GM21526 (cell line): ENCODE measurements around the gene TPCN1.

Experiments
- ATAC-seq: cut with Tn5 transposase; IDR thresholded peaks from one replicate; pipeline ENCODE4 v1.9.1; 2021; ENCODE audit warnings: moderate library complexity; ENCODE audit not compliant: unreplicated experiment, low FRiP score

Gene TPCN1

DNA sequence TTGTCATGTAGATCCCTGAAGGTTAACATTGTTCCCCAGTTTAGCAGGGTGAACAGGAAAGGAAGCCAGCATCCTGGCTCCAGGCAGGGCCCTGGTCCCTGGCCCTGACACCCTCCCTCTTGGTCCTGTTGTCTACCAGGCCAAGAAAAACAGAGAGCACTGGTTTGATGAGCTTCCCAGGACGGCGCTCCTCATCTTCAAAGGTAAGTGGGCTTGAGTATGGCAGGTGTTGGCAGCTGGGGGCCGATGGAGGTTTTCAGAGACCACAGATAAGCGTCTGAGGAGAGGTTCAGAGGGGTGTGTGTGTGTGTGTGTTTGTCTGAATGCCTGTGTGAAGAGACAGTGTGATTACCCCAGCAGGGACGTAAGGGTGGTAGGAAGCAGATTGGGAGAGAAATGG, 57.4 kb downstream of the TPCN1 start:
- no peak for ATAC-seq

DNA sequence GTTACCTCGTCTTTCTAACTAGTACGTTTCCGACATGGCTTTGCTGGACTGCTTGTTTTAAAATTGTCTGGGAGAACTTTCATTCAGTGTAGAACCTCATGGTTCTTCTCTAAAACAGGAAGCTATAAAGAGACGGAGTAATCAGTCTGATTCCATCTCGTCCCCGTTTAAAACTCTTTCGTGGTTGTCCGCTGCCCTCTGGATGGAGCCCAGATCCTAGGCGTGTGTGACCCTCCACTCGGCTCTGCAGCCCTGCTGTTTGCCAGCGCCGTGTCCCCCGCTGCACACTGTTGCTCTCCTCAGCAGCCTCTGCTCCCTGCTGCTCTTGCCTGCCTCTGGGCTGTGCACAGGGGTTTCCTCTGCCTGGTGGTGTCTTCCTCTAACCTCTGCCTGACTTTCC, 63.5 kb downstream of the TPCN1 start:
- no peak for ATAC-seq

DNA sequence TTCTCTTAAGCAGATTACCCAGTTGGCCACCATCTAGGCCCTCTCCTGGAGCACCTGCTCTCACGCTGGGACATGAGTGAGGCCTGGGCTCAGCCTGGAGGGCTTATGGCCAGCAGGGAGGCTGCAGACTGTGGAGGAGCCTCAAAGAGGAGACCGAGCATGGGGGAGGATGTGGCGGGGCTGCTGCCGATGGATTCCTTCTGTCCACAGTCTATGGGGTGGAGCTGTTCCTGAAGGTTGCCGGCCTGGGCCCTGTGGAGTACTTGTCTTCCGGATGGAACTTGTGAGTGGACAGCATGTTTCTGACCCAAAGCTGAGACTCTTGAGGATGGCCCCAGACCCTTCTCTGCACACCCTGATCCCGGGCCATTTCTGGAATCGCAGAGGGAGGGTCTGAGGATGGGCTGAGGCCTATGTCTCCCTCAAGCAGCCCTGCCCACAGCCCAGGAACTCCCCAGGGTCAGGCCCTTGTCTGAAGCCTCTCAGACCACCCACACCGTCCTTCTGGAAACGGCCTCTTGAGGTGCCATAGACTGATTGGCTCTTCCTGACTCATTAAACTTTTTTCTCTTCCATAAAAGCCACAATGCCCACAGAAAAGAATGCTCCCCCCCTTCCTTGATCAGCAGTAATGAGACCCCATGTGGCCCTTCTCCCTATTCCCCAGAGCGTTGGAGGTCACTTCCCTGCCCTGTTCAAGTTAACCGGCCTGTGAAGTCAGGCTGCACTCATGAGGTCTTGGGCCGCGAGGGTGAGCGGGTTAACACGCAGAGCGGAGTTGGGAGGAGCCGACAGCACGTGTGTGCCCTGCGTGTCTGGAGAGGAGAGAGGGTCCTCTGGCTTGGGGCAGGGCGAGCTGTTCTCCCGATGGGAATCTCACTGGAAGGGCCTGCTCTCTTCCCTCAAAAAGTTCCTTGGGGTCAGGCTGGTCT, 64.7 kb downstream of the TPCN1 start:
- ATAC-seq, result no peak

DNA sequence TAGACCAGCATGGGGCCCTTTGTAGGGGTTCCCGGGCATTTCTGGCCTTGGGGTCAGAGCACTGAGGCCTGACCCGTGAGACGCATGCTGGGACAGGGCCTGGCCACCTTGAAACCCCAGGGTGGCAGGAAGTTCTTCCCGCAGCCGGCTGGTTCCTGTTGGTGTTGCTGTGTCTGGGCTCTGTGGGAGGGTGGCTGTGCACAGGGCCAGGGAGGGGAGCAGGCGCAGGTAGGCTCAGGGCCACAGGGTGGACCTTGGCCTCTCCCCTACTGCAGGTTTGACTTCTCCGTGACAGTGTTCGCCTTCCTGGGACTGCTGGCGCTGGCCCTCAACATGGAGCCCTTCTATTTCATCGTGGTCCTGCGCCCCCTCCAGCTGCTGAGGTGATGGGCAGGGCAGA, 65.4 kb downstream of the TPCN1 start:
- ATAC-seq, result no peak

DNA sequence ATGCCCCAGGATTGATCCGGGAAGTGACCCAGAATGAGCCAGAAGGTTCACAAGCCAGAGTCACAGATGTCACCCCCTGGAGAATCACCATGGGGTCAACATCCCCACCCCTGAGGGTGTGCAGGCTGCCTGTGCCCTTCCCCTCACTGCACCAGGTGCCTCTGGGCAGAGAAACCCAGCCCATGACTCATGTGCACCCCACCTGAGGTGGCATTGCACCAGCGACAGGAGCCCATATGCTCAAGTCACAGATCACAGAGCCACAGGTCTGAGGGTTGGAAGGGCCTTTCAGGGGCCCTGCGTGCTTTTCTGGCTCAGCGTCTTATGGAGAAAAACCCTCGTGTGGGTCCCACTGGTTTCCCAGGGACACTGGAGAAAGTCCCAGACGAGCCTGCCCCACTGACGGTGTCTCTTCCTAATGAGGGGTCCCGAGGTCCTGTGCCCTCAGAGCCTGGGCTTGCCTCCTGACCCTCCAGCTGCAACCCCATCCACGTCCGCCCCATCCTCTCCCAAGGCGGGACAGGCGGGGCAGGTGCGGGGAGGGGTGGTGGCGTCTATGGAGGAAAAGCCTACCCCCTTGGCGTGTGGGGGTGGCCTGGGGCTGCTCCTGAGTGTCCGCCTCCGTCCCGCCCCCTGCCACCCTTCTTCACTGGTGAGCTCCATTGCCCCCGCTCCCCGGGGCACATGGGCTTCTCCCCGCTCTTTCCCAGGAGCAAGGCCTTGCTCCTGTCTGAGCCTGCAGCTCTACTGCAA, 66.1 kb downstream of the TPCN1 start:
- no peak for ATAC-seq

DNA sequence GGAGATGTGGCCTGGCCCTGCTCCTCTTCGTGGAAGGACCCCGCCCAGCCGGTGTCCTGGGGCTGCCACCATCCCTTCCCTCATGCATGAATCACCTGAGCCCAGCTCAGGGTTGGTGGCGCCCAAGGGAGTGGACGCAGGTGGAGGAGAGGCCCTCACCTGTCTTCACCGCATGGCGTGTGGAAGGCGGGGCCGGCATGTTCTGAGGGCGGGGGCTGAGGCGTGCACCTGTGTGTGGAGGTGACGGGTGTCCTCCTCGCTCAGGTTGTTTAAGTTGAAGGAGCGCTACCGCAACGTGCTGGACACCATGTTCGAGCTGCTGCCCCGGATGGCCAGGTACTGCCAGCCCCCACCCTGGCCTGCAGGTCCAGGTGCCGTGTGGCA, 66.6 kb downstream of the TPCN1 start:
- ATAC-seq, result no peak

DNA sequence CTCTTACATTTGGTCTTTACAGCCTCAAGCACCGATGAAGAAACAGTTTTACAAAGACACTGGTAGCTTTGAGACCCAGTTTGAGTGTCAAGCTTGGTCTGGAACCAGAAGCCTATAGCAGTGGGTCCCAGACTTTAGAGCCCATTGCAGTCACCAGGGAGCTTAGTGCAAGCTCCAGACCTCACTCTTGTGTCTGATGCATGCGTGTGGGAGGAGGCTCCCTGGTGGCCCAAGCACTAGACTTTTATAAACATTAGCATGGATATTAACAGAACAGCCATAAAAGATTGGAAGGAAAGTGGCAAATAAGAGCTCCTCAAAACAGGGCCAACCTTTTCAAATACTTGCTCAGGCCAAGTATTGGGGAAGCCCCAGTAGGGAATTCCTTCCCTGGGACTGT, 68.1 kb downstream of the TPCN1 start:
- ATAC-seq, result no peak

DNA sequence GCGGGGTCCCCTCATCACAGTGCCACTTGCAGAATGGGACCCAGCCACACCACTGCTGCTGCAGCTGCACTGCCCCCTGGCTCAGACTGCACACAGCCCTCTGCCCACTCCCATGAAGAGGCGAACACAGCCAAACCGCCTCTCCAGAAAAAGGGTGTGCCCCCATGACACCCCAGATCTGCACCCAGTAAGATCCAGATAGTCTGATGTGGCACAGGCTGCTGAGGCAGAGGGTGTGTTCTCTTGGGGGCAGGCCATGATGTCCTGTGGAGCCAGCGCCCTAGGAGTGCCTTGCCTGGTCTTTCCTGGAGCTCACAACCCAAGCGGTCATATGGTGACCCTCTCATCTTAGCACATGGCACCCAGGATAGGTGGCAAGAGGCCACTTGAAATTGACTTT, 69.2 kb downstream of the TPCN1 start:
- ATAC-seq, result no peak

DNA sequence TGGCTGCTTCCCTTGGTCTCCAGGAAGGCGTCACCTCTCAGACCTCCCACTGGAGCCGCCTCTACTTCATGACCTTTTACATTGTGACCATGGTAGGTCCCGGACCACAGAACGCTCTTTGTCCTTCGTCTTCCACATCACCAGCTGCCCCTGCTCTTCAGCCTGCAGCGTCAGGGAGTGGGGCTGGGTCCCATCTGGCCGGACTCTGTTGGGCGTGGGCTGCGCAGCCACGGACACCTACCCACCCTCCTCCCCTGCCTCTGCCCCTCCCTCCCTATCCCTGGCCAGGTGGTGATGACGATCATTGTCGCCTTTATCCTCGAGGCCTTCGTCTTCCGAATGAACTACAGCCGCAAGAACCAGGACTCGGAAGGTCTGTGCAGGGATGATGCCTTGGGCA, 70.3 kb downstream of the TPCN1 start:
- no peak for ATAC-seq

DNA sequence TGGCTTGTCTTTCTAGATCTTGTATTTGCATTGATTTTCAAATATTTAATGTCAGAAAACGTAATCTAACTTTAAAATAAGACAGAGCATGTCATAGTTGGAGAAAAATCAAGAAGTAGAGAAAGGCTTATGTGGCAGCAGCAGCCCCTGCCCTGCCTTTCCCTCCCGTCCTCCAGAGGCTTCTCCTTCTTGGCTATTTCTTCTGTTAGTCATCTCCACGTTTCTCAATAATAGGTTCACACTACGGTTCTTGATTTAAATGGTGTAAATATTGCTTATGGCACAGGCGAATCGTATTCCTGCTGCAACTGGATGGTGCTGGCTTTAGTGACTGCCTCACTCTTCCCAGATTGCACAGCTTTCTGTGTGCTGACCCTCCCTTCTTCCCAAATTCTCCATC, 70.8 kb downstream of the TPCN1 start:
- no peak for ATAC-seq

DNA sequence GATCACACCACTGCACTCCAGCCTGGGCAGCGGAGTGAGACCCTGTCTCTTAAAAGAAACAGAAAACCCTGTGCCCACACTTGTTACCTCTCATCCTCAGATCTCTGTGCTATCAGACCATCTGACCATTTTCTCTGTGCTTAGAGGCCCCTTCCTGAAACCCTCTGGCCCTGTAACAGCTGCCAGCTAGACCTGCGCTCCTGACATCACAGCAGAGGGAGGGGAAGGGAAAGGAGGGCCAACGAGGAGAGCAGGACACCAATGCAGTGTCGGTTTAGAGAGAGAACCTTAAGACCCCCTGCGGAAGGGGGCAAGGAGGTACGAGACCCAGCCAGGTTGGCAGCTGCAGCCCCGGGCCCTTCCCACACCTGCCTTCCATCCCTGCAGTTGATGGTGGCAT, 71.3 kb downstream of the TPCN1 start:
- no peak for ATAC-seq

DNA sequence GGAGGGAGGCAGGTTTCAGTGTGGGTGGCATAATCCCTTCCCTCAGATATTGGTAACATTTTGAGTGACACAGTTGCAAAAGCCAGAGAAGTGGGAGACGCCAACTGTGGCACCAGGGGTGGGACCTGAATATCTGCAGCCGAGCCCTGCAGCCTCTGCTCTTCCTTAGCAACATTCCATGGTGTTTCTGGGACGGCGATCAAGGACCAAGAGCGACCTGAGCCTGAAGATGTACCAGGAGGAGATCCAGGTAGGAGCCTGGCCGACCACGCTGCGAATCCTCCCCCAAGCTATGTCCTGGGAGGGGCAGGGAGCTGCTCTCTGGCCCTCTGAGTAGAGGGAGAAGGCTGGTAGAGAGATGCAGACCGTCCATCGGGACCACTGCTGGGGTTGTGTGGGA, 71.8 kb downstream of the TPCN1 start:
- ATAC-seq, result no peak

DNA sequence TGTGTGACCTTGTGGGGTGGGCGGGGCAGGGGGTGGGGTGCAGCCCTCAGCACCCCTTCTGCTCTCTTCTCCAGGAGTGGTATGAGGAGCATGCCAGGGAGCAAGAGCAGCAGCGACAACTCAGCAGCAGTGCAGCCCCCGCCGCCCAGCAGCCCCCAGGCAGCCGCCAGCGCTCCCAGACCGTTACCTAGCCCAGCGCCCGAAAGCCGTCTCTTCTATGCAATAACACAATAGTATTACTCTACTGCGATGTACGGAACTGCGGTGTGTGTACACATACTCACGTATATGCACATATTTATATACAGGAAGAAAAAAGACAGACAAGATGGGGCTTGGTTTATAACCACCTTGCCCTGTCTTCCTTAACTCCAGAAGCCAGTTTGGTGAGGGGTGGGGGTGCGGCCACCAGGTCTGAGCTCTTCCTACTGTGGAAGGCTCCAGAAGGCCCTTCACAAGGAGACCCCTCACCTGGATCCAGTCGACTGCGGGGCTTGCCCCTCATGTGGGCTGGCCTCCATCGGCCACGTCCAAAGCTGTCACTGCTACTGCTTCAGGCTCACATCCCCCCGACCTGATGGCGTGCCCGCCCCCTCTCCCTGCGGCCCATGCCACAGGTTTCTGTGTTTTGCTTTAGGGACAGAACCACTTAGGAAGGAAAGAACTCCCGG, 74.8 kb downstream of the TPCN1 start:
- ATAC-seq, result no peak

DNA sequence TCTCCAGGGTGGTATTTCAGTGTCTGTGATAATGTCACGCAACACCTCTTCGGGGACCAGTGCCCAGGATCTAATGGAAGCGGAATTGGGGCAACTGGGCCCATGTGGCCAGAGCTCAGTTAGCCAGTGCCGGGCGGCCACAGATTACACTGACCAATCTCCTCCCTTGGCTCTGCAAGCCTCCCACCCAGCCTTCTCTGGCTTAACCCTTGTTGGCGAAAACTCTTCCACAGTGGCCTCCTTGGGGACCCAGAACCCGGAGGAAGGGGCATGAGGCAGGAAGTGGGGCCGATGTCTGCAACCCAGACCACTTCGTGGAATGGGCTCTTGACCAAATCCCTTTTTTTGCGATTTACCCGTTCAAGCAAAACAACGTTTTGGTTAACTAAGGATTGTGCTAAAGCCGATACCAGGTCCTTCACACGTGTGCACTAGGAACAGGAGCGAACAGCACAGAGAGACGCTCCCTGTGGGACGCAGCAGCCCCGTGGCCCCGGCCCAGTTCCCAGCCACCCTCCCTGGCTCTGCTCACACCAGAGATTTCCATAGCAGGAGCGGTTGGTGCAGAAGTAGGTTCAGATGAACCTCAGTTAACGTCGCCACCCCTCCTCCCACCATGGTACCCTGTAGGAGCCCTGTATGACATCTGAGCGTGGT, 75.4 kb downstream of the TPCN1 start:
- ATAC-seq, result no peak

DNA sequence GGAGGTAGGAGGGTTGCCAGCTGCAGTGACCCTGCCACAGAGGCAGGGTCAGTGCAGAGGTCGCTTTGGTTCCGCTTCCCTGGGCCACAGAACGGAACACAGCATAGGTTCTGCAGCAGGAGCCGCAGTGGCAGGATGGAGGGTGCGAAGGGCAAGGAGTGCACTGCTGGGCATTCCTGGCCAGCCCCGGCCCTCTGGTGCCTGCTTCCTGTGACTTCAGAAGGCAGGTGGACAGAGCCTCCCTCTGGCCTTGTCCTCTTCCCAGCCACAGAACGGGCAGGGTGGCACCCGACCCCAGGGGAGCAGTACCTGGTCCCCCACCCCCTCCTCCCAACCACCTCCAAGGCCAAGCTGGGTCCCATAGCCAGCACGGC, 75.9 kb downstream of the TPCN1 start:
- no peak for ATAC-seq

DNA sequence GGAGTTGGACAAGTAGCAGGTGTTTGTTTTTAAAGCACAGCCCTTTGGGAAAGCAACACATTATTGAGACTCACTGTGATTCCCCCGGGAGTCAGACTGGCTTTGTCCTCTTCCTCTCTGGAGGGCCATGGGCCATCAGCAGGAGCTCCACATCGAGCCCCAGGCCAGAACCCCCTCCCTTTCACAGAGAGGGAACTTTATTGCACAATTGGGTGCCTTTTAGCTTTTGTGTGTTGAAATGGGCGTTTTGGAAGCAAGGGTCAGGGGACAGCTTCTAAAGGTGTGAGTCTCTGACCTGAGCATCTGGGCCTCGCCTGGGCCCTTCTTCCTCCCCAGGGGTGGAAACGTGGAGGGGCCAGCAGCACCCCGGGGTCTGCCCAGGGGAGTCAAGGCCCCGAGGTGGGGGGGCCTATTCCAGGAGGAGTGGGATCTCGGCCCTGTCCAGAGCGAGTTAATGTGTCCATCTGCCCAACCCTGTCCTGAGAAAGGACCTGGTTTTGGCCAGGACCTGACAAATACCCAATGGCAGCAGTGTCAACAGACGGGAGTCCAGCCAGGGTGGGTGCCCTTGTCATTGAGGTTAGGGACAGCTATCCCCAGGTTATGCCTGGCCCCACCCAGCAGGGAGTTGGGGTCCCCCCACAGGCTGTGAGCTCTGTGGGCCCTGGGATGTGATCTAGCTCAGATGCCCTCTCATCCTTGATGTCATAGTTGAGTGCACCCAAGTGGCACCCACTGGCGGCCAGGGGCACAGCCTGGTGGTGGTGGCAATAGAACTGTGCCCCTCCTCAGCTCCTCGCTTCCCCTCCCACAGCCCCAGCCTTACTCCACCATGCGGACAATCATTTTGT, 76.6 kb downstream of the TPCN1 start:
- no peak for ATAC-seq

DNA sequence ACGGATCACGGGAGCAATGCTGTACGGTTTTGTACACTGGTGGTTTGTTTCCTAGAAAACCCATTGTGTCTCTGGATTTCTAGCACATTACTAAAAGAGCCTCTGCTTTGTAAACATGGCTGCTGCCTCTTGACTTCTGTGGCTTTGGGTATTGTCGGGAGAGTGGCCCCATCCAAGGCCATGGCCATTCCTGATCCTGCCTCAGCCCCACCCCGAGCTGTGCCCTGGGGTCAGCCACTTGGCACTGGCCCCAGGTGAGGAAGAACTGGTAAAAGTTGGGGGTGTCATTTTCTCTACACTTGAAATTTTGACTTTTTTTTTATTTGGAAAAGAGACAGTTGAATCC, 77.2 kb downstream of the TPCN1 start:
- no peak for ATAC-seq

DNA sequence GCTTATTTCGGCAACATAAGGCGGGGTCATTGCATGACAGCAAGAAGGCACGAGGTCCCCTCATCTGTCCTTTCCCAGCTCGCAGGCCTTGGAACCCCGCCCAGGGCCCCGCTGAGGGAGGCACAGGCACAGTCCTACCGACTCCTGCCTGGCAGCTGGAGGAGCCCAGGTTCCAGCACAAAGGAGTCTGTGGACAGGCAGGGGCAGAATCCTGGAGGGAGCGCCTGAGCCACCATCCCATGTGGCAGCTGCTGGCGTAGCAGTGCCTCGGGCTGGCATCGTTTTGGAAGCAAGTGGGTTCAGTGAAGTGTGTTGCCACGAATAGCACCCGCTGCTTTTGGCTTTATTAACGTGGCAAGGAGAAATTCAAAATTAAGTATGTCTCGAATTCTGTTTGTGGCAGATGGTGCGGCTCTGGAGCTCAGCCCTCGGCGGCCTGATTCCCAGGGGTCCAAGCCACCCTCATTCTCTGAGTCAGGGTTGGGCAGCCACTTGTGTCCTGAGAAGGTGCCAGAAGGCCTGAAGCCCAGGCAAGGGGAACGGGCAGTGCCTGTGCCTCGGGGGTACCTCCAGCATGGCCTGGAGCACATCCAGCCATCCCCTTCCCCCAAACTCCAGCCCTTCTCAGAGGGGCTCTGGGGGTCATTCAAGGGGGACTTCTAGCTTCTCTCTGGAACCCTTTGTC, 77.7 kb downstream of the TPCN1 start:
- no peak for ATAC-seq

DNA sequence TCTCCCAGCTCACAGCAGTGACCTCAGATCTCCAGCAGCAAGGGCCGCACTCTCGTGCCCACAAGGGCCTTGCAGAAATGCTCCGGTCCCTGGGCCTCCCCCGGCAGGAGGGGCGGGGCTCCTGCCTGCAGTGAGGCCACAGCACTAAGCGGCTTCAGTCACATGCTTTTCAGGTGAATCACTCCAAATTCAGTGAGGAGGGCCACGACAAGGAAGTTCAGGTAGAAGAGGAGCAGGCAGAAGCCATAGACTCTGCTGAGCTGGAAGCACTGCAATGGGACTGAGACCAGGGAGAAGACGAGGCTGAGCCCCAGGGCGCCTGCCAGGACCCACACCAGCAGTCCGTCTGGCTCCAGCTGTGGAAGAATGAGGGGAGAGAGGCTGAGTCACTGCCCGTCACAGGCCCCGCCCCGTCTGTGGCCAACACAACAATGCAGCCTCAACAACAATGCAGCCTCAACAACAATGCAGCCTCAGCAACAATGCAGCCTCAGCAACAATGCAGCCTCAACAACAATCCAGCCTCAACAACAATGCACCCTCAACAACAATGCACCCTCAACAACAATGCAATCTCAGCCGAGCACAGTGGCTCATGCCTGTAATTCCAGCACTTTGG, 78.5 kb downstream of the TPCN1 start:
- no peak for ATAC-seq
